Endometrium (tissue), 2 donors: ENCODE data around the gene TBL2.
"Not testable (repeated sequence)": the region's sequence is repeated elsewhere in the genome, so short reads cannot be mapped to it uniquely, and the experiment has no call there.

Experiments used
- FAIRE-seq: peaks from 2 replicates; lab custom pipeline; 2012; peaks lifted over from hg19 to GRCh38; lab: Jason Lieb, UNC
- donor health status: control.
- donor health status: control.

The TBL2 gene

DNA sequence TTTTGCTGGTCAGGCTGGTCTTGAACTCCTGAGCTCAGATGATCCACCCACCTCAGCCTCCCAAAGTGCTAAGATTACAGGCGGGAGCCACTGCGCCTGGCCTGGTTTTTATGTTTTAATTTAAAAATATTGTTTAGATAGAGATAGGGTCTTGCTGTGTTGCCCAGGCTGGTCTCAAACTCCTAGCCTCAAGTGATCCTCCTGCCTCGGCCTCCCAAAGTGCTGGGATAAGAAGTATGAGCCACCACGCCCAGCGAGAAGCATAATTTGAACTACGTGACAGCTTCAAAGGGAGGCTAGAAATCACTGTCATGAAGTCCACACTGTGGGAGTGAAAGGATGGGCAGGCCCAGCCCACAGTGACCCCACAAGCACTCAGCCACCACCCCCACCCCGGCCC lies 42.5 kb downstream of the TBL2 start:
- not testable (repeated sequence) for FAIRE-seq

DNA sequence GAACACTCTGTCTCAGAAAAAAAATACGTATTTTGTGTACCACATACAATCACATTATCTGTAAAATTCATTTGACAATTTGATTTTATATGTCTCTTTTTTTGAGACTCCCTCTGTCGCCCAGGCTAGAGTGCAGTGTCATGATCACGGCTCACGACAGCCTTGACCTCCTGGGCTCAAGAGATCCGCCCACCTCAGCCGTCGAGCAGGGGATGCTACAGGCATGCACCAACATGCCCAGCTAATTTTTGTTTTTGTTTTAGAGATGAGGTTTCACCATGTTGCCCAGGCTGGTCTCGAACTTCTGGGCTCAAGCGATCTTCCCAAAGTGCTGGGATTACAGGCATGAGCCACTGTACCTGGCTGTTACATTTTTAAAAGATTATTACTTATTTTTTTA lies 44.6 kb downstream of the TBL2 start:
- FAIRE-seq: no peak

DNA sequence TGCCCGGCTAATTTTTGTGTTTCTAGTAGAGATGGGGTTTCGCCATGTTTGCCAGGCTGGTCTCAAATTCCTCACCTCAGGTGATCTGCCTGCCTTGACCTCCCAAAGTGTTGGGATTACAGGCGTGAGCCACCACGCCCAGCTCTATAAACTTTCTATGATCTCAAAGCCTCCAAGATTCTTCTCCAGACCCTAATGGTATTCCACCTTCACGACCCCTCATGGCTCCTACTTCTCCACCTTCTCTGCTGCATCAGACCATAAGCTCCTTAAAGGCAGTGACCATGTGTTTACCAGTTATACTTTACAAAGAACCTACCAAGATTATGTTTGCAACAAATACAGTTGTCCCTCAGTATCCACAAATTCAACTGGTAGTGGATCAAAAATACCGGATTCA lies 46.2 kb downstream of the TBL2 start:
- FAIRE-seq: no peak

DNA sequence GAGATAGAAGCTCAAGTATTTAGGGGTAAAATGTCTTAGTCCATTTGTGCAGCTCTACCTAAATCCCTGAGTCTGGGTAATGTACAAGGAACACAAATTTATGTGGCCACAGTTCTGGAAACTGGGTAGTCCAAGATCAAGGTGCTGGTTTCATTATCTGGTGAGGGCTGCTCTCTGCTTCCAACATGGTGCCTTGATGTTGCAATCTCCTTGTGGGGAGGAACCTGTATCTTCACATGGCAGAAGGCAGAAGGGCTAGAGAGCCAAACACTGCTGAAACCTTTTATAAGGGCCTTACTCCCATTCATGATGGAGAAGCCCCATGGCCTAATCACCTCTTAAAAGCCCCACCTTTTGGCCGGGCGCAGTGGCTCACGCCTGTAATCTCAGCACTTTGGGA lies 47.6 kb downstream of the TBL2 start:
- no peak for FAIRE-seq

DNA sequence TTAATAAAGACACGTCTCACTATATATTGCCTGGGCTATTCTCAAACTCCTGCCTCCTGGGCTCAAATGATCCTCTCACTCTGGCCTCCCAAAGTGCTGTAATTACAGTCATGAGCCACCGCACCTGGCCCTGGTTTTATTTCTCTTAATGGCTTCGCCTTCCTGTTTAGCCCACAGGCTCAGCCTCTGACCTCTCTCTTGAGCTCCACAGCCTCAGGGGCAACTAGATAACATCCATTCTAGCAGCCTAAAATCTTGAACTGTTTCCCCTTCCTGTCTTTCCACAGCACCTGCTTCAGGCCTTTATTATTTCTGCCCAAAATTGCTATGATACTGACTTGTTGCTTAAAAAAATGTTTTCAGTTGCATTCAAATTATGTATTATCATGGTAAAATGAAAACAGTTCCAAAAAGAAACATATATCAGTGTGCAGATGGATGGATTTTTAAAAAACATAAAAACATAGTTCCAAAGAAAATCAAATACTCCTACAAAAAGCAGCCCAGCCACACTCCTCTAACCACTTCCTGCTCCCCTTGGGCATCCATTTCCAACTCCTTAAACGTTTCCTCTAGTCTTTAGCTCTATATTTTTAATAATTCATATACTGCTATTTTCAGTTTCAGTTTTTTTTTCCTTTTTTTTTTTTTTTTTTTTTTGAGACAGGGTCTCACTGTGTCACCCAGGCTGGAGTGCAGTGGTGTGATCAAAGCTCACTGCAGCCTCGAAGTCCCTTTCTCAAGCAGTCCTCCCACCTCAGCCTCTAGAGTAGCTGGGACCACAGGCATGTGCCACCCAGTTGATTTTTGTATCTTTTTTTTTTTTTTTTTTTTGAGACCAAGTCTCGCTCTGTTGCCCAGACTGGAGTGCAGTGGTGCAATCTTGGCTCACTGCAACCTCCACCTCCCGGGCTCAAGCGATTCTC lies 51.2 kb downstream of the TBL2 start:
- FAIRE-seq: no peak

DNA sequence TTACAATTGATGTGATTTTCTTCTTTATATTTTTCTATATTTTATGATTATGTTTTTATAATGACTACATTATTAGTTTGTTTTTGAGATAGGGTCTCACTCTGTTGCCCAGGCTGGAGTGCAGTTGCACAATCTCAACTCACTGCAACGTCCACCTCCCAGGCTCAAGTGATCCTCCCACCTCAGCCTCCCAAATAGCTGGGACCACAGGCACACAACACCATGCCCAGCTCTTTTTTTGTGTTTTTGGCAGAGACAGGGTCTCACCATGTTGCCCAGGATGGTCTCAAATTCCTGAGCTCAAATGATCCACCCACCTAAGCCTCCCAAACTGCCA lies 52.3 kb downstream of the TBL2 start:
- not testable (repeated sequence) for FAIRE-seq

DNA sequence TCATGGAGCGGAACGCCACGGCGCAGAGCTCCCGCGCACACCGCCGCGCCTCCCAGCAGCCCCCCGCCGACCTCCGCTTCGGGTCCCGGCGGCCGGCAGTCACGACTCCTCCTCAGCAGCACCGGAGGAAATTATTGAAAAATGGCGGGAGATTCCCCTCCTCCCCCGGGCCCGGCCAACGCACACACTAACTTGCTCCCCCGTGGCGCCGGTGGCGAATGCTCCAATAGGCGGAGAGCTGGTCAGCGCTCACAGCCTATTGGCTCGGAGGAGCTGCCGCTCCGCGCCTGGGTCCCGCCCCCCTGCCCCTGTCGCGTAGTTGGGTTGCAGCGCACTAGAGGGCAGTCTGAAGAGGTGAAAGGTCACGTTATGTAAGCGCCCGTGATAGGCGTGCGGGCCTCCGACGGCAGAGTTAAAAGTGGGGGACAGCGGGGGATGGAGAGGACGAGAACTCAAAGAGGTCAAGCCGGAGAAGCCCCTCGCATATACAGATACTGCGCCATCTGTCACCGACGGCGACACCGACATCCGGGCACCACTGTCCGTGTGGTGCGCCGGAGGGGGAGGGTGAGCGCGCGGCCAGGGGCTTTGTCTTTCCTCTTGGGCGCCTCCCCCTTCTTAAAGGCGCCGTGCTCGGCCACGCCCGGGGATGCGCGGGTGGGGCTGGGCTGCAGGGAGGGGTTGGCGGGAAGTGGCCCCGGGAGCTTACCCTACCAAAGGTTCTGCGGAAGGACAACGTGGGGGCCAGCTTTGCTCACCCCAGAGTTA lies 56.1 kb downstream of the TBL2 start, which contains the start of gene BAZ1B:
BAZ1B (minus strand) TSS at position 189 of the 768 bp plus-strand sequence. CDS start 360 bp downstream, outside the sequence.
- FAIRE-seq: peak; percentile 91

DNA sequence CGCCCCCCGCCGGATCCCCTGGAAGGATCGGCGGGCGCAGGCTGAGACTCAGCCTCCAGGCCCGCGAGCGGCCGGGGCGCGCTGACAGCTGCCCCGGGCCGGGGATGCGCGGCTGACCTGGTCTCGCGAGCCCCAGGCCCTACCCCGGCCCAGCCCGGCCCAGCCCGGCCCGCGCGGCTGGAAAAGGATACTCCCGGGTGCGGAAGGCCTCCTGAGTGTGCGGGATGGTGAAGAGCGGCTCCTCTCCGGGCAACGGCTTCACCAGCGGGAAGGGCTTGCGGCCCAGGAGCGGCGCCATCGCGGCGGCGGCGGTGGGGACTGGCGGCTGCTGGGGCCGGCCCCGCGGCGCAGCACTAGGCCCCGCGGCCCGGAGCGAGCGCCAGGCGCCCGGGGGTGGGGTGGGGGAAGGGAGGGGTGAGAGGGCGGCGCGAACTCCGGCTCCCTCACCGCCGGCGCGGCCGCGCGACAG lies 56.7 kb downstream of the TBL2 start:
- no peak for FAIRE-seq

DNA sequence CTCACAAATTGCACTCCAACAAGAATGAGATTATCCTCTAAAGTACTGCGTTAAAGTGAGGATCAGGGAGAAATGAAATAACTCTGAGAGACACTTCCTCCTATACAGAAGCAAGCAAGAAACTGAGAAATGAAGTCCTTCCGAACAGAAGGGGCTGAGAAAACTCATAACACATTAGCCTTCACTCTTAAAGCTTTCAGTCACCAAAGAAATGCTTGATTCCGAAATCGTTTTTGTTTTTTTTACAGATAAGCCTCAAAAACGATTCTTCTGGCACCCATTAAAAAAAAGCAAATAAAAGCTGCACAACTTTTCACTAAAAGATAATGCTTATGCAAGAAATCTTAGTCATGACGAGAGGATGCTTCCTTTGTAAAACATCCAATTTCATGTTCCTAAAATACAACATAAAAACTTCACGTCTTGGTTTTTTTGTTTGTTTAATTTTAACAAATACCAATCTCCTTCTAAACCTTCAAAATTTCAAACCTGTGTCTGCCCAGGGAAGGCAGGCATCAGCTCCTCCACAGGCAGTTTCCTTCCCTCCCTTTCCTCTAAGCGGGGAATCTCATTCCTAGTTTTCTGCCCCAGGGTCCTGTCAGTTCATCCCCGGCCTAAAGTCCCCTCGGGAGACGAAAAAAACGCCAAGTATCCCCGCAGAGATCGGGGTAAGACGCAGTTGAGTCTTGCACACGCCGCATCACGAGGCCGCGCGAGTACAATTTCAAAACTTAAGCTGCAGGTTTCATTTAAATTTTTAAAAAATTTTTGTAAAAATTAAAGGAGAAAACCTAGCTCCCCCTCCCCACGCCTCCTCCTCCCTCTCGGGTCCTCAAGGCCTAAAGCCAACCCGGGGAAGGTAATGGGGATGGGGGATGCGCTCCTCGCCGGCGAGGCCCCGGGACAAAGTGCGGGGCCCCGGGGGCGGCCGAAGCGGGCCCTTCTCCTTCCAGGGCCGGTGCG lies 57.4 kb downstream of the TBL2 start:
- no peak for FAIRE-seq

DNA sequence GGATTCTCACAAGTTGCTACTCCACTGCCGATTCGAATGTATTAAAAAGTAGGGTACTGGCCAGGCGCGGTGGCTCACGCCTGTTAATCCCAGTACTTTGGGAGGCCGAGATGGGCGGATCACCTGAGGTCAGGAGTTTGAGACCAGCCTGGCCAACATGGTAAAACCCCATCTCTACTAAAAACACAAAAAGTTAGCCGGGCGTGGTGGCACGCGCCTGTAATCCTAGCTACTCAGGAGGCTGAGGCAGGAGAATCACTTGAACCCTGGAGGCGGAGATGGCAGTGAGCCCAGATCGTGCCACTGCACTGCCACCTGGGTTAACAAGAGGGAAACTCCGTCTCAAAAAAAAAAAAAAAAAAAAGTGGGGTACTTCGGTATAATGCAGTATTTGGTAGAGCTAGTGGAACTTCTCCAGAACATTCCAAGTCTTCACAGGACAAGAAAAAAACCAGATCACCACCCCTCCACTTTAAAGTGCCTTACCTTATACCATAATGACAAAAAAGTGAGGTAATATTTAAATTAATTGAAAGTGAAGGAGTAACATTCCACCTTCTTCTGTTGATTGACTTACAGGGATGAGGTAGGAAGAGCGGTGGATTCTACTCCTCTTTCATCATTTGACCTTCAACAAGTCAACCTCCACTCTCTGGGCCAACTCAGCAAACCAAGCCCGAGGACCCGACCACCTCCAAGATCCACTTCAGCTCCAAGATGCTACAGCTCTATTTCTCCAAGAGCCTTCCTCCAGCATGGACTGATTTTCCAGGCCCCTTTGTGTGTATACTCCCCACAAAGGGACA lies 58.3 kb downstream of the TBL2 start:
- FAIRE-seq: no peak

DNA sequence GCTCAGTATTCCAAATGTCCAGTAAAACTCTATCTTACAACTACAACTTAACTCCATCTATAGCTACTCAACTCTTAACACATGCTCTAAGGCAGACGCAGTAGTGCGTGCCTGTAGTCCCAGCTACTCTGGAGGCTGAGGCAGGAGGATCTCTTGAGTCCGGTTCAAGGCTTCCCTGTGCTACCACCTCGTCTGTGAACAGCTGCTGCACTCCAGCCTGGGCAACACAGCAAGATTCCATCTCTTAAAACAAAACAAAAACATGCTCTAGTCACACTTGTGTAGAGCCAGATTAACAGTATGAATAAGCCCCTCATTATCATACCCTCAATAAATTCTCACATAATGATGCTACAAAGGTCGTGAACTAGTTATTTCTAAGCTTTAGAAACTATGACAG lies 59.9 kb downstream of the TBL2 start:
- no peak for FAIRE-seq
